ENCODE measurements around the gene ARHGAP18. TPM values are rescaled to one million over a fixed set of nuclear protein-coding genes. Genes with fewer than 3 reads are reported as not detected.

The ARHGAP18 gene
- total RNA-seq, 1 experiment from 2014 or later: 64.5 TPM

DNA sequence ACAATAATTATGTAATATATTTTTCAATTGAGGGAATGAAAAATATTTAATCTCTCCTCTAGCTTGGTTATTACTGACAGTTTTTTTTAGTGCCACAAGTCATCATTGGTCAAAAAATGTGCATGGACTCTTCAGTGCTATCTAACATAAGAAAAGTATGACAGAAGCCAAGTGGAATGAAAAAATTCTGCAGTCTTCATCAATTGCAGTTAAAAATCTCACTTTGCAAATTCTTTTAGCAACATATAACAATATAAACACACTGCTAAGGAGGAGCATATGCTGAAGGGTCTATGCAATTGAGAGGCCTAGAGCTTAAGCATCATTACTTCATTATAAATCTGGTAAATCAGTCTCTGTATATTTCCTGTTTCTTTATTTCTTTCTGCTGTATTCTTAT, 175.1 kb downstream of the ARHGAP18 start:
- Mint-ChIP-seq H3K9me3 (ENCODE audit: low read depth, unreplicated experiment) (no peaks in the 10 kb centered on the region), H3K4me3 (ENCODE audit: low read depth, unreplicated experiment) (no peak overlapping the region), H3K4me1 (ENCODE audit: low read depth, unreplicated experiment) (no peaks in the 10 kb centered on the region), H3K36me3 (ENCODE audit: insufficient read depth, unreplicated experiment) (peaks cover 21% of the 10 kb centered on the region), H3K27ac (ENCODE audit: unreplicated experiment) (no peak overlapping the region), H3K27me3 (ENCODE audit: unreplicated experiment) (no peaks in the 10 kb centered on the region)
- no peak for DNase-seq
- TF ChIP-seq CTCF (IDR thresholded peaks at IDR 0.05; ENCODE audit: unreplicated experiment): no peak
- CTCF ChIA-PET: no interaction called here
- BruUV-seq (replicated peaks): no TSS peak
- intact Hi-C loops (cut with micrococcal nuclease; ENCODE audit: unreplicated experiment): no loop called here

Other genes with a start within 250 kb of the ARHGAP18 start
- not detected in 2 replicates for gene TMEM244, start 151.1 kb upstream of the ARHGAP18 start, total RNA-seq (2022)